Posterior vena cava (tissue), 2 donors: Measurements from ENCODE around the gene SPESP1. TPM values are rescaled to one million over a fixed set of nuclear protein-coding genes. Genes with fewer than 3 reads are reported as not detected.

Experiments
- DNase-seq: peaks from one replicate; pipeline ENCODE4 v3.0.0-alpha.2; 2020; ENCODE audit warnings: low spot score
- intact Hi-C, 2 donors: fragments of 100-400 bp; cut with DNase I; formaldehyde crosslinking; loops; one replicate each; pipeline versions ENCODE4 v1.14.1 to v1.14.2; 2022 to 2023
- total RNA-seq, 2 donors: library from RNA; stranded (reverse); fragmentation: NEBNext Ultra II Directional; extraction: Animal tissue kit (Norgen Biotek cat#: 25700); gene quantifications; one replicate each; pipeline ENCODE4 v1.2.1, GENCODE V29; 2021
- donor health status: DM: yes; HTN: yes; CAD: no.
- donor health status: DM: yes; HTN: yes; CAD: no.

SPESP1 gene
- total RNA-seq, 2 donors from 2014 or later: 2.2 to 3.1 TPM

GRCh38 chr15:68987676-68988075 lies 57.4 kb downstream of the SPESP1 start:
- DNase-seq: no peak
- intact Hi-C loops: no loop called here

- no peak for DNase-seq
- intact Hi-C loops: no loop called here
Observed at GRCh38 chr15:68989541-68990230, 59.4 kb downstream of the SPESP1 start.

GRCh38 chr15:68990231-68990991 lies 60.1 kb downstream of the SPESP1 start:
- DNase-seq: no peak
- intact Hi-C loops: no loop called here

- intact Hi-C loops: no loop called here
Observed at GRCh38 chr15:68990992-68991500, 60.7 kb downstream of the SPESP1 start.

GRCh38 chr15:68991723-68992122 lies 61.4 kb downstream of the SPESP1 start:
- intact Hi-C loops: no loop called here
- DNase-seq: no peak

More at GRCh38 chr15:68990992-68991500, 60.7 kb downstream of the SPESP1 start:
- DNase-seq: no peak

GRCh38 chr15:68992696-68993095 lies 62.4 kb downstream of the SPESP1 start:
- no peak for DNase-seq
- intact Hi-C loops: no loop called here

- DNase-seq: no peak
- intact Hi-C loops: no loop called here
Observed at GRCh38 chr15:68993276-68993675, 63.0 kb downstream of the SPESP1 start.

GRCh38 chr15:68994149-68994548 lies 63.8 kb downstream of the SPESP1 start:
- no peak for DNase-seq
- intact Hi-C loops: no loop called here

- intact Hi-C loops: no loop called here
- DNase-seq: no peak
Observed at GRCh38 chr15:68994981-68995761, 64.8 kb downstream of the SPESP1 start.

Other genes with a start within 250 kb of the SPESP1 start
- gene ANP32A, start 109.6 kb upstream of the SPESP1 start, total RNA-seq: 10 to 100 TPM; 82.4 to 94.8 TPM
- gene NOX5, start 84.2 kb downstream of the SPESP1 start, total RNA-seq: under 1 TPM; 0.09 to 0.10 TPM
- gene GLCE, start 230.1 kb downstream of the SPESP1 start, total RNA-seq: 10 to 100 TPM in 1 of 2 donors, 1 to 10 TPM in 1; 9.5 to 11.1 TPM